Astrocyte (in vitro differentiated cells and primary cell): ENCODE results near the gene SLC31A1.

Source experiments
- CTCF ChIP-seq: IDR thresholded peaks from 2 replicates; pipeline ENCODE4 v1.5.1; 2011; ENCODE audit warnings: low read depth, mild to moderate bottlenecking, inconsistent platforms, low read length, moderate library complexity; ENCODE audit not compliant: insufficient read depth
- EZH2 ChIP-seq: IDR thresholded peaks from 2 replicates; pipeline ENCODE4 v1.6.1; 2012; ENCODE audit warnings: mild to moderate bottlenecking, low read length, inconsistent platforms; ENCODE audit not compliant: insufficient read depth

GRCh38 chr9:113177251-113177650 is 44.1 kb upstream of the SLC31A1 start:
- no peak for TF ChIP-seq CTCF
- TF ChIP-seq EZH2: no peak
